ENCODE measurements around the gene MAP4K5.

DNA sequence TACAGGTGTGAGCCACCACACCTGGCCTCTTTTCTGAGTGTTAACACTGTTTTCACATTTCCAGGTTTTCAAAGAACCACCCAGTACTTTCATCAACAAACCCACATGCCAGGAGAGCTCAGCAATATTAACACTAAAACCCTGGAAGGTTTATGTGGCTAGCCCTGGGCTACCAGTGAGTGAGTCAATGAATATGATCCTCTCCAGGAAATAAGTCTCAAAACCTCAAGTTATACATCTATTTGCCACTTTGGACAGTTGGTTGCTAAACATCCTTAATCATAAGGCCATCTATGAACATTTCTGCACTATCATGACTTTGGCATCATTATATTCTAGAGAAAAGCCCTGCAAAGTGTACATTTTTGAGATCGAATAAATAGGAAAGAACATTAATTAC lies 129.4 kb downstream of the MAP4K5 start:
- TF ChIP-seq, protein P1, sequence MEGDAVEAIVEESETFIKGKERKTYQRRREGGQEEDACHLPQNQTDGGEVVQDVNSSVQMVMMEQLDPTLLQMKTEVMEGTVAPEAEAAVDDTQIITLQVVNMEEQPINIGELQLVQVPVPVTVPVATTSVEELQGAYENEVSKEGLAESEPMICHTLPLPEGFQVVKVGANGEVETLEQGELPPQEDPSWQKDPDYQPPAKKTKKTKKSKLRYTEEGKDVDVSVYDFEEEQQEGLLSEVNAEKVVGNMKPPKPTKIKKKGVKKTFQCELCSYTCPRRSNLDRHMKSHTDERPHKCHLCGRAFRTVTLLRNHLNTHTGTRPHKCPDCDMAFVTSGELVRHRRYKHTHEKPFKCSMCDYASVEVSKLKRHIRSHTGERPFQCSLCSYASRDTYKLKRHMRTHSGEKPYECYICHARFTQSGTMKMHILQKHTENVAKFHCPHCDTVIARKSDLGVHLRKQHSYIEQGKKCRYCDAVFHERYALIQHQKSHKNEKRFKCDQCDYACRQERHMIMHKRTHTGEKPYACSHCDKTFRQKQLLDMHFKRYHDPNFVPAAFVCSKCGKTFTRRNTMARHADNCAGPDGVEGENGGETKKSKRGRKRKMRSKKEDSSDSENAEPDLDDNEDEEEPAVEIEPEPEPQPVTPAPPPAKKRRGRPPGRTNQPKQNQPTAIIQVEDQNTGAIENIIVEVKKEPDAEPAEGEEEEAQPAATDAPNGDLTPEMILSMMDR (IDR thresholded peaks at IDR 0.05), result no peak
- no peak for TF ChIP-seq POLR2A (IDR thresholded peaks at IDR 0.05)
- TF ChIP-seq POLR2AphosphoS5 (IDR thresholded peaks at IDR 0.05), result no peak

All from breast epithelium (tissue), 3 donors.